ENCODE data around the gene CCDC85C.

Gene CCDC85C

DNA sequence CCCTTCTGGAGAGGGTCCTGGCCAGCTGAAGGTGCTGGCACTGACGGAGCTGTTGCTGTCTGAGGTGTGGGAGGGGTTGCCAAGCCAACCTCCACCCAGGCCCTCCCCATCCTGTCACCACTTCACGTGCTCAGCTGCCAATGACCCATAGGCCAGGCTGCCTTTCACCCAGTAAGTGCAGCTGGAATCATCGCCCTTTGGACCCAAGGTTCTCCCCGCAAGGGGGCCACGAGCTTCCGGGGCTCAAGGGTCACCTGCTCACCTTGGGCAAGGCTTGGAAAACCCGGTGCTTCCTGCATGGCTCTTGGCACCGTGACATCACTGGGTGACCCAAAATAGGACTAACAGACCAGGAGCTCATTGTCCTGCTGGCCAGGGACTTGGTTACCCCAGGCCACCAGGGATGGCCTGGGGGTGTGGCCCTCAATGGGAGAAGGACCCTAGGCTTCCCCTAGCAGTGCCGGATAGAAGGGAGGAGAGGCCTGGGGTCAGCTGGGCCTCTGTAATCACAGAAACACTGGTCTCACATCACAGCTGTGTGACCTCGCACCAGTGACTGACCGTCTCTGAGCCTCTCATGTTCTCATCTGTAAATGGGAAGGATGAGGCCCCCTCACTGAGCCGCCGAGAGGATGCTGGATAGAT is 51.3 kb downstream of the CCDC85C start:
- DNase-seq: no peak

DNA sequence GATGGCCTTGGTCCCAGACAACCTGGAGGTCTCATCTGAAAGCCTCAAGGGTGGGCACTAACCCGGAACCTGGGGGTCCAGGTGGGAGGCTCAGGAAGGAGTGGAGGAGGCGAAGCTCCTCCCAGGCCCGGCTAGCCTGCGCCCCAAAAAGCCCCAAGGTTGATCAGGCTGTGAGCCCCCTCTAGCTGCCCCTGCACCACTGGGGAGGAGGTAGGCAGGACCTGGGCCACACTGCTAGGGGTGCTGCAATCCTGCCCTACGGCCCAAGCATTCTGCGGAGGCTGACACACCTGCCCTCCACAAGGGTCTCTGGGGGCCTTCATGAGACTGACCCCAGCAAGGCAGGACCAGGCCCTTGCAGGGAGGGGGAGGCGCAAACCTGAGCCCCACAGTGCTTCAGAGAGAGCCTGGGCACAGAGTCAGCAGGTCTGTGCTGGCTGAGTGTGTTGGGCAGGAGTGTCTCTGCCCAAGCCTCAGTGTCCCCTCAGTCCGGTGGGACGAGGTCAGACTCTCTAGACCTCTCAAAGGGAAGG is 51.9 kb downstream of the CCDC85C start:
- no peak for DNase-seq

DNA sequence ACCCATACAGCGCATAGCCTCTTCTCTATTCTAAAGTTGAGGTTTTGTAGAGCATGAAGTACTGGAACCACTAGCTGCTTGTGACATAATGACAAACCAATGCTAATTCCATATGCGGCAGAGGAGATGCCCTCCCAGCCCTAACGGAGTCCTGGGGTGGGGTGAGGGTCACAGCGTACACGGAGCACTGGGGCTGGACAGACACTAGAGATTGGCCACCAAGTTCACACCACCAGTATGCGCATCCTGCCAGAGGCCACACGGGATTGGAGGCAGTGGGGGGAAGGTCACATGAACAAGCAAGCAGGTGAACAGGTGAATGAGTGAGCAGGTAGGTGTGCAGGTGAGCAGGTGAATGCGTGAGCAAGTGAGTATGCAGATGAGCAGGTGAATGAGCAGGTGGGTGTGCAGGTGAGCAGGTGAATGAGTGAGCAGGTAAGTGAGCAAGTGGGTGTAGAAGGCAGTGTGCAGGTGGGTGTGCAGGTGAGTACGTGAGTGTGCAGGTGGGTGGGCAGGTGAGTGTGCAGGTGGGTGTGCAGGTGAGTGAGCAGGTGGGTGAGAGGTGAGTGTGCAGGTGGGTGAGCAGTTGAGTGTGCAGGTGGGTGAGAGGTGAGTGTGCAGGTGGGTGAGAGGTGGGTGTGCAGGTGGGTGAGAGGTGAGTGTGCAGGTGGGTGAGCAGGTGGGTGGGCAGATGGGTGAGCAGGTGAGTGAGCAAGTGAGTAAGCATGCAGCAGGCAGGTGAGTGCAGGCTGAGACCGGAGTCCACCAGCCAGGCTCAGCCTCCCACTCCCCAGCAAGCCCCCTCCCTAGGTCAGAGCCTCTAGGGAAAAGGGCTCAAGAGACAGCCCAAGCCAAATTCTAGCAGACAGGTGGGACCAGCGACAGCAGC is 52.7 kb downstream of the CCDC85C start:
- no peak for DNase-seq

DNA sequence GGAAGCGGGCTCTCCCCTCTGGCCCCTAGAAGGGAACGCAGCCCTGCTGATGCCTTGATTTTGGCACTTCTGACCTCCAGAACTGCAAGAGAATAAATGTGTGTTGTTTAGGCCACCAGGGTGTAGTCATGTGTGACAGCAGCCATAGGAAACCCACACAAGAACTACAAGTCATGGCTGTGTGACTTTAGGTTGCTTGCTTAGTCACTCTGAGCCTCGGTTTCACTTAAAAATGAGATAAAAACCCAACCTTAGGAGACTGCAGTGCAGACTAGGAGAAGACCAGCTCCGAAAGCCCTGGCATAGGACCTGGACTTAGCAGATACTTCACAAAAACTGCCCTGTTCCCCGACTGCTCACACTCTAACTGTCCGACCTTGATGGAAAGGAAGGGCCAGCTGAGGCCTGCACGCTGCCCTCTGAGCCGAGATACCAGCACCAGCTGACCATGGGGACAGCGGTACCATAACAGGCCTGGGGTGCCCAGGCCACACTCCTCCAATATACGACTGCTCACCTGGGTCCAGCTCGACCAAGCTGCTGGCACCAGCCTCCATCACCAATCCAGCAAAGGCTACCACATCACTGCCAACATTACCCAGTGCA is 53.5 kb downstream of the CCDC85C start:
- DNase-seq: no peak

DNA sequence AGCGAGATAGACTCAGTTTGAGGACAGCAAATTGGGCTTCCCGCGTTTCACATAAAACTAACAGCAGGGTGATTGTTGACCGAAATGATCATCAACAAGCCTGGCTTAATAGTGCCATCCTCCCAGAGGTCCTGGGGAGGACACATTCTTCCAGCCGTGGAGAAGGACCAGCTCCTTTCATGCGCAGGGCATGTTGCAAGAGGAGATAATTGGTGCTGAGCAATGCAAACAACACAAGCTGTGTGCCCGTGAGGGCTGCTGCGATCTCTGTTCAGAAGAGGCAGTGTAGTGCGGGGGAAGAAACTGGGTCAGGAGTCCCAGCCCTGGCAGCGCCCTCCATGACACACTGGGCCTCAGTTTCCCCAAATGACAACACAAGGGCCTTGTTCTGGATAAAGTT is 54.3 kb downstream of the CCDC85C start:
- DNase-seq: no peak

DNA sequence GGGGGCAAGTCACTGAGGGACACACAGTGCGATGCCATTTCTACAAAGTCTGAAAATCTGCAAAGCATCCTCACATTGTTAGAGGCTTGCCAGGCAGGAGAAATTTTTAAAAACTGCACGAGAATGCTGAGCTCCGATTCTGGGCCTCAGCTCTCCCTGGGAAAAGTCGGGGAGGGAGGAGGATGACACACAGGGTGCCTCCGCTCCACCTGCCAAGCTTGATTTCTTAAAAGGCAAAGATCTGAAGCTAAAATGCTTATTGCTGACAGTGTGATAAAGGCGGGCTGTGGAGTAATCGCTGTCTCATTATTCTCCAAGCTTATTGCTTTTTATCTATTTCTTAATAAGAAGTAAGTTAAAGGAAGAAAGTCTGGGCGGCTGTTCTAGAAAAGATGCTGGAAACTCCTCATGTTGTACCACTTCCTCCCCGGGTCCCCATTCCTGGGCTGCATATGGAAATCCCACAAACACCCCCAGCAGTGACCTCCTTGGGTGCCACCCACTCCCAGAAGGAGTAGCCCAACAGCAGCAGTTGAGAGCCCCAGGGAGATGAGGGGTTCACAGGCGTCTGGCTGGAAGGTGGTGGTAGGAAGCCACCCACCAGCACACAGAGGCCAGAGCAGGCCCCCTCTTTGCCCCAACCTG is 55.0 kb downstream of the CCDC85C start:
- no peak for DNase-seq

DNA sequence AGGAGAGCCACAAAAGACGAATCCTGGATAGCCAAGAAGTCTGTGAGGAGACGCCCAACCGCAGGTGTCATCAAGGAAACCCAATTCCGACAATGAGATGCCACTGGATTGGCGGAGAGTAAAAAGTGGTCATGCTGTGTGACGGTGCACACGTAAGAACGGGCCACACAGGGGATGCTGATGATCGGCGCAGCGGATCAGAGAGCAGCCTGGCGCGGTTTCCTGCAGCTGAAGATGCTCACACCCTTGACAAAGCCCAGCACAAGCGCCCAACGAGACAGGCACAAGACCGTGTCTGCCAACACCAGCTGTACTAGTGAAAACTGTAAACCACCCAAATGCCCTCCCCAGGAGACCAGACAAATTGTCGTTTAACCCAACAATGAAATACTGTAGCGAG is 55.8 kb downstream of the CCDC85C start:
- DNase-seq: no peak

DNA sequence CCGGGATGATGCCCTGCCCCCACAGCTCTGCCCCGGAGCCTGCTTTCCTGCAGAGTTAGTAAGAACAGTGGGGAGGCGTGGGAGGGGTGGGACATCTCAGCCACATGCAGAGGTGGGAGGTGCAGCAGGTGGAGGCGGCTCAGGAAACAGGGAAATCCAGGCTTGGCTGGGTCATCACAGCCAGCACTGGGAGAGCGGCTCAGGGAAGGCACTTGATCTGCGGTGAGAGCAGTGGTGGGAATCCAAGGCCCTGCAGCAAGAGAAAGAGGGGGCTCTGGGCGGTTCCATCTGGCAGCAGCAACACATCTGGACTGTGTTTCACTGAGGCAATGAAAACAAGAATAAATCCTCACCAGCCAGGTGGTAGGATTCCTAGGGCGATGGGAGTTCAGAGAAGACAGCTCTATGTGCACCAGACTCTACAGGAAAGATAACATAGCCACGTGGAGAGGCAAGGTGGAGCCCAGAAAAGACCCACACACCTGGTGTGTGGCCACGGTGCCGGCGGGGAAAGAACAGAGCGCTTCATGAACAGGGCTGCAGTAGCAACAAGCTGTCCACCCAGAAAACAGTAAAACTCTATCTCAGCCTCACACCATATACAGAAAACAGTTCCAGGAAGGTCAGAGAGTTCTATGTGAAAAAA is 57.6 kb downstream of the CCDC85C start:
- DNase-seq: no peak

DNA sequence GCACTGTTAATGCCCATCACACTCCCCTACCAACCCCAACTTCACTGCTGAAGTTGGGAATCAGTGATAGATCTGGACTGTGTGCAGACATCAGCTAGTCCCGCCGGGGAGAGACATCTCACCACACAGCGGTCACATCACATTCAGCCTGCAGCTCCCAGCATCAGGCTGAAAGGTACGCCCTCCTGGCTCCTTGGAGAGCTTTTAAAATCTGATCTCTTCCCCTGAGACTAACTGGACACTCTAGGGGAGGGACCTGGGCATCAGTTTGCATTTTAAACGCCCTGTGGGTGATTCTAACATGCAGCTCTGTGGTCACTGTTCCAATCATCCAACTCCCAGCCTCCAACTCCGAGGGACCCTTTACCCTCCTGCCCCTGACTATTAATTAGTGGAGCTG is 58.4 kb downstream of the CCDC85C start:
- no peak for DNase-seq

DNA sequence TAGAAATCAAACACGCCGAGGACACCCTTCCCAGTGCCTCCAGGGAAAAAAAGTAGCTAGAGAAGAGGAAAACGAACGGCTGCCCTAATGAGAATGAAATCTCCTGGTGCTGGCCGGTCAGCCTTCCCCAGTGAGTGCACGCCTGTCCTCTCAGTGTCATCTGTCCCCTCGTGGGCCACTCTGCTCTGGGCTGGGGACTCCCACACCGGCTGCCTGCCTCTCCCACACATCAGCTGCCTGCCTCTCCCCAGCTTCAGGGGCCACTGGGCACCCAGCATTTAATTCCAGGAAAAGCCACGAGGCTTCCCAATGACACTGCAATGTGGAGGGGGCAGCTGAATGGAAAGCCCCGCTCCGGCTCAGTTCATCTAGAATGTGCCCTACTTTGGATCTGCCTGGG is 59.0 kb downstream of the CCDC85C start:
- DNase-seq: no peak

DNA sequence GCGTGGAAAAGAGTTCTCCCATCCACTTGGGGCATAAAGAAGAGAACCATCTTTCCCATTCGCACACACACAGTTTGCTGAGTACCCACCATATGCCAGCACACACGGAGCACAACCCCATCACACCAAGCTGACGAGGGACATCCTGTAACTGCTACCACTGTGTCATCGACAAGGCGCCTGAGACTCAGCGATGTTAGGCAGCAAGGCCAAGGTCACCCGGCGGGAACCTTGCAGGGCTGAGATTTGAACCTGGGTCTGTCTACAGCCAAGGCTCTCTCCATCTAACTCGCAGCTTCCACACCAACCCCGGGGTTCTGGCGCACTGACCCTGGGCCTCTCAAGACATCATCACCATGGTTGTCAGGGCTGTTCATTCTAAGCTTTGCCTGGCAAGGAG is 60.0 kb downstream of the CCDC85C start:
- DNase-seq: no peak

DNA sequence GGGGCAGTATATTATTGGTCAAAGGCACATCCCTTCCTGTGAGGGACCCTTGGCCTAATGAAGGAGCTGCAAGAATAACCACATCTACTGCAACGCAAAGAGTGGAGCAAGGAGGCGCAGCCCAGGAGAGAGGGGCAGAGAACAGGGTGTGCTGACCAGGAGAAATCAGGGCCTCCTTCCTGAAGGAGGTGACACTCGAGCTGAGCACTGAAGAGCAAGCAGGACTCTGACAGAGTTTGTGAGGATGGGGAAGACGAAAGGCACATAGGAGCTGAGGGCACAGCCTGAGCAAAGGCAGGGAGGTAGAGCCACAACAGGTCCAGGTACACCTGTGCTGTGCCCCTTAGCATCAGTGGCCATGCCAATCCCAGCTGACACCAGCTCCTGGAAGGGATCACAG is 60.6 kb downstream of the CCDC85C start:
- no peak for DNase-seq

DNA sequence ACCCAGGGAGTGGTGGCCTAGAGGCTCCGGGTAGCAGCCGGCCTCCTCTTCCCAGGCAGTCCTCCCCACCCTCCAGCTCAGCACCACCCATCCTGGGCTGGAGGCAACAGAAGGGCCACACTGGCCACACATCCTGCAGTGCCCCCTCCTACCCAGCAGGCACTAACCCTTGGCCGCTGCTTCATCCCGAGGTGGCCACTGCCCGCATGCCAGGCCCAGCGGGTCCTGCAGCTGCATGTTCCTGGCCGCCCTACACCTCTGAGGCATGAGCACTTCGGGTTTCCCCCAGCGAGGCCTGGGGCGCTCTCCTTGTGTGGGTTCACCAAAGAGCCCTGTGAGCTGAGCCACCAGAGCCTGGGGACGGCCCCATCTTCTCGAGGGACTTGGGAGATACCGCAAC is 61.4 kb downstream of the CCDC85C start:
- no peak for DNase-seq

DNA sequence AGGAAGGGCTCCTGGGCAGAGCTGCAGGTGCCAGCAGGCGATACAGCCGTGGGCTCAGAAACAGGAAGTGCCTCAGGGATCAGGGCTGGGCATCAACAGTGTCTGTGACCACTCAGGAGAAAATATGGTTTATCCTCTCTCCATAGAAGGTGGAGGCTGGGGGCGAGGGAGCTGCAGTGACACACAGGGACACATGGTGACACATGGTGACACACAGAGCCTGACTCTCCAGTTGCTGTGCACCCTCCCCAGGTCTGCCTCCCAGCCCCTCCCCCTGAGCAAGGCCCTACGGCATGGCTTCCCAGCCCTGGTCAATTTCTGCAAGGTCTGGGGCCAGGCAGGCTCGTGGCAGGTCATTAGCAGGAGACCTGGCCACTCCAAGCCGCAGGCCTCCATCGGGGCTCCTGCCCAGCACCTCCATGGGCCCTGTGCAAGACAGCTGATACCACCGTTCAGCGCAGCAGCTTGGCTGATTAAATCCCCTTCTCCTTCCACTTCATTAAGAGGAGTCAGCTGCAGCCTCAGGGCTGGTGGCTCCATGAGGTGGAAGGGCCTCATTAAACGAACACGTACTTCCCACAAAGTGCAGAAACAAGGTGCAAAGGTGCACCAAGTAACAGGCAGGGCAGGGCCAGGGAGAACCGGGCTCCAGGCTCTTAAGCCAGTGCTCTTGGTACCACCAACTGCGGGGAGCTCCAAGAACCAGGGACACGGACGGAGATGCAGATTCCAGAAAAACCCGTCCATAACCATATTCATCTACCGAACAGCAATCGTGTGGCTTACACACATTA is 62.1 kb downstream of the CCDC85C start:
- DNase-seq: no peak

DNA sequence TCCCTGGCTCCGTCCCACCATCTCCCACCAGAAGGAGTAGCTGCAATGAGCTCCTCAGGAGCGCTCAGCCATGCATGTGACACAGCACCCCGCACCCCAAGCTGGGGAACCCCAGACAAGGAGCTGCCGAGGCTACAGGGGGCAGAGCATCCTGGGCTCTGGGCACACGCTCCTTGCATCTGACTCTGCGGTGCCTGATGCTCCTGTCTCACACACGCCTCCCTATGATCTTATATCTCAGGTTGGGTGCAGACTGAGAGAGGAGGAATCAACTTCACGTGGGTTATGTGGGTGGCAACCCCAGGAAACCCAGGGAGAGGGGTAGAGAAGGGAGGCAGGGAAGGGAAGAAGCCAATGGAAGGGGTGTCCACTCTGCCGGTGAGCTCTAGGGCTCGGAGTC is 62.8 kb downstream of the CCDC85C start:
- no peak for DNase-seq

DNA sequence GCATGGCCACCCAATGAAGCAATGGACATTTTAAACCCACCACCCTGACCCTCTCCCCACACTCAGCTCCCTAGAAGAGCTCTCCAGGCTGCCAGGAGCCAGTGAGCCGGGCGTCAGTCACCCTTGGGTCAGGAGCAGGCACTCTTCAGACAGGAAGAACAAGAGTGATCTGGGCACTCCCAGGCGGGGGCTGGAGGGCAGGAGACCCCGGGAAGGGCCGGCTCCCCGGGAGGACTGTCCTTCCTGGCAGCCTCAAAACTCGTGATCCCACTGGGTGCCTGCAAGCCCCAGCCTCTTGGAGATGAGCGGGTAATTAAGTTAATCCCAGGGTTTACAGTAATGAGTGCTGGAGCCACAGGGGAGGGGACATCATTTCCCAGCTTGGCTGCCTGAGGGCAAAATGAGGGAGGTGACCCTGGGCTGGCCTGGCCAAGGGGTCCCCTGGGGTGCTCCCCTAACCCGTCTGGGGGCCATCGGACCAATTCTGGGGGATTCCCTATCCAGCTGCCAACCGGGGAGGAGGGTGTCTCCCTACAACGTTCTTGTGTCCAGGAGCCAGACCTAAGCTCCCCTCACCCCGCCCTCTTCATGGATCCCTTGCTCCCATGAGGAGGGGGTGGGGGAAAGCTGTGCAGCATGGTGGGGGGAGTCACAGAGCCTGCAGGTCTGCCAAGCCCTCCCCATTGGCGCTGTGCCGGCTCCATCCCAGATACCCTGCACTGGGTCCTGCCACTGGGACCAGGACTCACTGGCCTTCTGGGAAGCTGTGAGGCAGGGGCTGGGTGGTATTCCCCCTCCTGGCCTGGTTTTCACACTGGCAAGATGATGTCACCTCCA is 63.6 kb downstream of the CCDC85C start:
- no peak for DNase-seq

DNA sequence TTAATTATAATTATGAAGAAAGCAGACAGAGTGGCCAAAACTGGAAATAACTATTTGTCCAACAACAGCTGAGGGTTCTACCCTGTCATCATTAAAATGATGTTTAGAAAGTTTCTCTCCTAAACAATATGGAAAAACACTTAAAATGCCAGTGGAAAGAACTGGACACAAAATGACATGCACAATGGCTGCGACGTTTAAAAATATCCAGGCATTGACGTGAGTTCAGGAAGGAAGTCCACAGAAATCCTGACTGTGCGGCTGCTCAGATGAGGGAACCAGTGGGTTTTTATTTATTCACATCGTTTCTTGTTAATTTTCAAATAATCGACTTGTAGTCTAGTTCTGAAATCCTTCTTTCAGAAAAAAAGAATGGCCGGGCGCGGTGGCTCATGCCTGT is 64.5 kb downstream of the CCDC85C start:
- DNase-seq: no peak

DNA sequence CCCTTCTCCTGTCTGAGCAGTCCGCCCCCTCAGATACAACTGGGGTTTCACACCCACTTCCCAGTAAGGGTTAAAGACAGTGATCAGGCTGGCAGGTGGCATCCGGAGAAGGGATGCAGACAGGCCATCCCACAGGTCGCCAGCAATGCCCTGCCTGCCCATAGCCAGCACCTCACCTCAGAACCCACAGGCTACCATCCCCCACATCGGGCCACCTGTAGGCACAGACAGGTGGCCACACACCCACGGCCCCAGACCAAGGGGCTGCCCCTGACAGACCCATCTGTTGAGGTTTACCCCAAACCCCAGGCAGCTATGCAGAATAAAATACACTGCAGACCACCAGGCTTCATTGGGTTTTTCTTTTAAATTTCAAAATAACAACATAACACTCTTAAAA is 65.3 kb downstream of the CCDC85C start:
- DNase-seq: no peak

DNA sequence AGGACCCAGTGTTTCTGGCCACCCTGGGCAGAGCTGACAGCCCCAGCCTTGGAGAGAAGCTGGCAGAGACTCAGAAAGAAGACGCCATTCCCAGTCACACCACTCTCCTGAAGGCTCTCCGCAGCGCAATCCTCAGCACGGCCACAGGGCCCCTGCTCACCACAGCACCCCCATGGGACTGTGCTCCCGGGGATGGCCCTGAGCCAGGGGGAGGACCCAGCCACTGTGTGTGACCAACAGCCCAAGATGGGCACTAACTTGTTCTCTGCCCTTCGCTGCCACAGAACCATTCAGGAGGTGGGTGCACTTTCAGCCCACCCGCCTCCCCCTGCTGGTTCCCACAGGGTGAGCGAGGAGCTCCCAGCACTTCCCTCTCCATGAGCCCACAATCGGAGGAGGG is 65.7 kb downstream of the CCDC85C start:
- DNase-seq: no peak

DNA sequence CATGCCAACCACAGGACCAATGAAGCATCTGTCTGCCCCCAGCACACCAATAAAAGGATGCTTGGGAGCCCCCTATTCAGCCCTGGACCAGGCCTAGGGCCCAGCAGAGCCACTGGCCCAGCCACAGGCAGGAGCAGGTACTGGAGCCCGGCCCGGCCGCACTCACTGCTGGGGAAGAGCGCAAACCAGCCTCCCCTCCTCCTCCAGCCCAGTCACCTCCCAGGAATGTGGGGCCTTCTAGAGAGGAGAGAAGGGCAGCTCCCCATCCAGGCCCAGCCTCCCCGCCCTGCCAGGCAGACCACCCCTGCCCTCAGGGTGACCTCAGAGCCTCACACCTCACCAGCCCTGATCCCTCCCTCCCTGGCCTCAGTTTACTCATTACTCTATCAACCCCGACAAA is 66.6 kb downstream of the CCDC85C start:
- no peak for DNase-seq
